Gastrocnemius medialis (tissue), 4 donors: ENCODE data around the gene FNDC3B.

ENCODE experiments used
- CTCF ChIP-seq, 5 experiments: fragments of 450-650 bp in 3 of 5; fragments of 200-600 bp in 2 of 5; sonication (generic) in 2 of 5; IDR thresholded peaks in 4 of 5; conservative IDR thresholded peaks in 1 of 5; 1 replicate in 4 of 5; 2 replicates in 1 of 5; pipeline ENCODE4 v1.5.1; 2016 to 2019; ENCODE audit warnings: antibody characterized with exemption in 5 of 5, mild to moderate bottlenecking in 3 of 5, moderate library complexity in 3 of 5
- POLR2A ChIP-seq, 2 donors: fragments of 450-650 bp; IDR thresholded peaks; one replicate each; pipeline ENCODE4 v1.6.1; 2017; ENCODE audit warnings: antibody characterized with exemption in 2 of 2, mild to moderate bottlenecking in 2 of 2, moderate library complexity in 2 of 2

GRCh38 chr3:172326993-172327392 is 287.6 kb downstream of the FNDC3B start:
- TF ChIP-seq CTCF (IDR thresholded peaks at IDR 0.05 in 4 of 5, conservative IDR thresholded peaks at IDR 0.05 in 1 of 5) (no peak), POLR2A (IDR thresholded peaks at IDR 0.05) (no peak)
